Uterus (tissue), 2 donors: ENCODE data around the gene NLGN2.

Experiments used
- CTCF ChIP-seq, 4 experiments: fragments of 200-600 bp in 2 of 4; fragments of 450-650 bp in 2 of 4; sonication (generic) in 2 of 4; IDR thresholded peaks; one replicate each; pipeline ENCODE4 v1.5.1; 2016 to 2019; ENCODE audit warnings: antibody characterized with exemption in 4 of 4, mild to moderate bottlenecking in 2 of 4, moderate library complexity in 1 of 4
- POLR2A ChIP-seq, 2 donors: fragments of 450-650 bp; IDR thresholded peaks; one replicate each; pipeline ENCODE4 v1.6.1; 2016; ENCODE audit warnings: antibody characterized with exemption in 2 of 2, mild to moderate bottlenecking in 1 of 2, moderate library complexity in 1 of 2

GRCh38 chr17:7403043-7403726 is 4.5 kb upstream of the NLGN2 start:
- TF ChIP-seq POLR2A (IDR thresholded peaks at IDR 0.05) (no peak), CTCF (IDR thresholded peaks at IDR 0.05) (no peak)
